Naive thymus-derived CD8-positive, alpha-beta T cell (primary cell): ENCODE data around the gene MAP3K21. TPM values are rescaled to one million over a fixed set of nuclear protein-coding genes. Genes with fewer than 3 reads are reported as not detected.

ENCODE experiments used
- ATAC-seq, 2 donors: fragments of 150-1000 bp; cut with Tn5 transposase in 1 of 2; sonication (Bioruptor Pico), chemical (Tn5 transposase) in 1 of 2; 1 replicate in 1 of 2; 2 replicates in 1 of 2; pipeline ENCODE4 v1.10.0; 2021; ENCODE audit warnings: mild to moderate bottlenecking in 2 of 2, moderate library complexity in 2 of 2
- POLR2A ChIA-PET: fragments of 350-600 bp; sonication (Branson Sonifier 250); formaldehyde crosslinking; loops from one replicate; lab custom pipeline; 2021; ENCODE audit warnings: antibody characterized with exemption; lab: Charles Lee
- DNase-seq, 10 donors: peaks; one replicate each; pipeline versions ENCODE4 v3.0.0 to v3.0.0-alpha.2; 2020 to 2022
- H3K27ac Mint-ChIP-seq, 10 donors: one replicate each; pipeline ENCODE4 v1.8.0; 2020 to 2022; ENCODE audit warnings: mild to moderate bottlenecking in 10 of 10, mixed read lengths in 10 of 10, moderate library complexity in 4 of 10, inconsistent platforms in 1 of 10
- H3K27me3 Mint-ChIP-seq, 5 donors: one replicate each; pipeline ENCODE4 v1.8.0; 2021 to 2022; ENCODE audit warnings: mixed read lengths in 5 of 5
- H3K36me3 Mint-ChIP-seq, 3 donors: one replicate each; pipeline ENCODE4 v1.8.0; 2020 to 2022; ENCODE audit warnings: mixed read lengths in 3 of 3, mild to moderate bottlenecking in 2 of 3, inconsistent platforms in 1 of 3
- H3K4me1 Mint-ChIP-seq, 4 donors: one replicate each; pipeline ENCODE4 v1.8.0; 2021 to 2022; ENCODE audit warnings: mixed read lengths in 4 of 4
- H3K4me3 Mint-ChIP-seq, 10 donors: one replicate each; pipeline ENCODE4 v1.8.0; 2020 to 2022; ENCODE audit warnings: mild to moderate bottlenecking in 10 of 10, mixed read lengths in 10 of 10, moderate library complexity in 6 of 10, inconsistent platforms in 1 of 10
- H3K9me3 Mint-ChIP-seq, 9 donors: one replicate each; pipeline ENCODE4 v1.8.0; 2020 to 2022; ENCODE audit warnings: mixed read lengths in 9 of 9, mild to moderate bottlenecking in 3 of 9, inconsistent platforms in 1 of 9, moderate library complexity in 1 of 9
- polyA plus RNA-seq, 3 donors: library from polyadenylated mRNA; unstranded; fragments of 300-500 nt; fragmentation: Illumina TruSeq; gene quantifications; one replicate each; pipeline ENCODE4 v1.2.3, GENCODE V29; 2021
- total RNA-seq, 8 experiments: library from RNA in 2 of 8; stranded (reverse) in 2 of 8; gene quantifications; one replicate each; pipeline ENCODE4 v1.2.3 and lab custom pipeline; 2021 to 2026

The MAP3K21 gene
- total and polyA plus RNA-seq, 5 experiments from 2014 or later = 0.06 to 1.4 (median 0.27) TPM

GRCh38 chr1:233328142-233328921 is 808 bp downstream of the MAP3K21 start:
- Mint-ChIP-seq H3K4me3 (peak overlapping the region; percentile 51 to 86 (median 74)), H3K27ac (no peak overlapping the region), H3K4me1 (peaks cover 5 to 17% (median 9%) of the 10 kb centered on the region in 4 donors), H3K9me3 (no peaks in the 10 kb centered on the region), H3K27me3 (peaks cover 7 to 14% (median 11%) of the 10 kb centered on the region in 5 donors), H3K36me3 (no peaks in the 10 kb centered on the region)
- ATAC-seq (peak; percentile 28 to 31), DNase-seq (peak in 9 of 10 donors; percentile 5 to 39 (median 23))
- POLR2A ChIA-PET = interaction anchor here (0.6 to 0.7 kb wide), 3 partner anchors 12 to 1396 kb away, joined by 3 read pairs; partner anchors contain the start of gene PCNX2

- Mint-ChIP-seq H3K9me3 (no peaks in the 10 kb centered on the region), H3K36me3 (no peaks in the 10 kb centered on the region), H3K27me3 (peaks cover 15 to 31% (median 22%) of the 10 kb centered on the region in 5 donors), H3K27ac (no peak overlapping the region), H3K4me3 (no peak overlapping the region), H3K4me1 (peaks cover 2 to 14% (median 6%) of the 10 kb centered on the region in 4 donors)
- POLR2A ChIA-PET = no interaction called here
- ATAC-seq (no peak), DNase-seq (no peak)
Measured at GRCh38 chr1:233331676-233332519, 4.4 kb downstream of the MAP3K21 start.

- Mint-ChIP-seq H3K36me3 (no peaks in the 10 kb centered on the region), H3K27me3 (peaks cover 20 to 37% (median 27%) of the 10 kb centered on the region in 5 donors), H3K4me1 (peaks cover 0 to 11% (median 3%) of the 10 kb centered on the region in 4 donors), H3K27ac (no peak overlapping the region), H3K9me3 (no peaks in the 10 kb centered on the region), H3K4me3 (no peak overlapping the region)
- DNase-seq (no peak), ATAC-seq (no peak)
- POLR2A ChIA-PET = no interaction called here
Measured at GRCh38 chr1:233333086-233333485, 5.6 kb downstream of the MAP3K21 start.

- DNase-seq = no peak
- H3K9me3 Mint-ChIP-seq = no peaks in the 10 kb centered on the region
- POLR2A ChIA-PET = no interaction called here
- peaks cover 0 to 6% (median under 1%) of the 10 kb centered on the region in 4 donors for H3K4me1 Mint-ChIP-seq
- no peak for ATAC-seq
- H3K4me3 Mint-ChIP-seq = no peak overlapping the region
- H3K36me3 Mint-ChIP-seq = no peaks in the 10 kb centered on the region
- peaks cover 29 to 48% (median 33%) of the 10 kb centered on the region in 5 donors for H3K27me3 Mint-ChIP-seq
- no peak overlapping the region for H3K27ac Mint-ChIP-seq
Measured at GRCh38 chr1:233334092-233334491, 6.6 kb downstream of the MAP3K21 start.

- Mint-ChIP-seq H3K27me3 (peaks cover 40 to 68% (median 46%) of the 10 kb centered on the region in 5 donors), H3K4me3 (no peak overlapping the region), H3K36me3 (no peaks in the 10 kb centered on the region), H3K27ac (no peak overlapping the region), H3K9me3 (no peaks in the 10 kb centered on the region), H3K4me1 (no peaks in the 10 kb centered on the region)
- DNase-seq (no peak), ATAC-seq (no peak)
- POLR2A ChIA-PET = no interaction called here
Measured at GRCh38 chr1:233336554-233337456, 9.3 kb downstream of the MAP3K21 start.

GRCh38 chr1:233337505-233337904 is 10.0 kb downstream of the MAP3K21 start:
- POLR2A ChIA-PET = no interaction called here
- Mint-ChIP-seq H3K27ac (no peak overlapping the region), H3K27me3 (peaks cover 37 to 68% (median 44%) of the 10 kb centered on the region in 5 donors), H3K4me1 (no peaks in the 10 kb centered on the region), H3K4me3 (no peak overlapping the region), H3K36me3 (no peaks in the 10 kb centered on the region), H3K9me3 (no peaks in the 10 kb centered on the region)
- ATAC-seq = no peak
- no peak for DNase-seq

GRCh38 chr1:233338102-233338501 is 10.6 kb downstream of the MAP3K21 start:
- DNase-seq (no peak), ATAC-seq (no peak)
- Mint-ChIP-seq H3K36me3 (no peaks in the 10 kb centered on the region), H3K4me1 (no peaks in the 10 kb centered on the region), H3K27ac (no peak overlapping the region), H3K9me3 (no peaks in the 10 kb centered on the region), H3K27me3 (peaks cover 37 to 70% (median 45%) of the 10 kb centered on the region in 5 donors), H3K4me3 (no peak overlapping the region)
- POLR2A ChIA-PET = no interaction called here

GRCh38 chr1:233340031-233340555 is 12.6 kb downstream of the MAP3K21 start:
- H3K27me3 Mint-ChIP-seq = peaks cover 31 to 71% (median 50%) of the 10 kb centered on the region in 5 donors

GRCh38 chr1:233340966-233341516 is 13.5 kb downstream of the MAP3K21 start:
- DNase-seq (no peak), ATAC-seq (no peak)
- Mint-ChIP-seq H3K36me3 (no peaks in the 10 kb centered on the region), H3K4me3 (no peak overlapping the region), H3K27ac (no peak overlapping the region), H3K27me3 (peaks cover 31 to 71% (median 50%) of the 10 kb centered on the region in 5 donors), H3K9me3 (peaks cover 0 to 3% (median 0%) of the 10 kb centered on the region in 9 donors), H3K4me1 (no peaks in the 10 kb centered on the region)
- POLR2A ChIA-PET = no interaction called here

More at GRCh38 chr1:233340031-233340555, 12.6 kb downstream of the MAP3K21 start:
- POLR2A ChIA-PET = no interaction called here
- H3K27ac Mint-ChIP-seq = no peak overlapping the region
- no peaks in the 10 kb centered on the region for H3K4me1 Mint-ChIP-seq
- no peak overlapping the region for H3K4me3 Mint-ChIP-seq
- ATAC-seq (no peak), DNase-seq (no peak)
- peaks cover 0 to 3% (median 0%) of the 10 kb centered on the region in 9 donors for H3K9me3 Mint-ChIP-seq
- no peaks in the 10 kb centered on the region for H3K36me3 Mint-ChIP-seq

- Mint-ChIP-seq H3K27ac (no peak overlapping the region), H3K9me3 (peaks cover 0 to 3% (median 0%) of the 10 kb centered on the region in 9 donors), H3K4me3 (no peak overlapping the region), H3K4me1 (no peaks in the 10 kb centered on the region), H3K36me3 (no peaks in the 10 kb centered on the region), H3K27me3 (peaks cover 26 to 63% (median 44%) of the 10 kb centered on the region in 5 donors)
- no peak for DNase-seq
- POLR2A ChIA-PET = no interaction called here
- ATAC-seq = no peak
Measured at GRCh38 chr1:233342086-233342485, 14.6 kb downstream of the MAP3K21 start.

GRCh38 chr1:233343262-233343661 is 15.7 kb downstream of the MAP3K21 start:
- Mint-ChIP-seq H3K9me3 (peaks cover 0 to 3% (median 0%) of the 10 kb centered on the region in 9 donors), H3K4me3 (no peak overlapping the region), H3K4me1 (no peaks in the 10 kb centered on the region), H3K36me3 (no peaks in the 10 kb centered on the region), H3K27me3 (peaks cover 20 to 57% (median 39%) of the 10 kb centered on the region in 5 donors), H3K27ac (no peak overlapping the region)
- no peak for ATAC-seq
- DNase-seq = no peak
- POLR2A ChIA-PET = no interaction called here
